GM12891 (cell line): ENCODE data around the gene DKC1.

Experiments
- PAX5 ChIP-seq: IDR thresholded peaks from 2 replicates; pipeline ENCODE4 v1.6.1; 2011; ENCODE audit warnings: low read length, moderate library complexity, mild to moderate bottlenecking; ENCODE audit not compliant: insufficient read depth, severe bottlenecking
- POLR2A ChIP-seq: IDR thresholded peaks from 2 replicates; pipeline ENCODE4 v1.6.1; 2011; ENCODE audit warnings: low read depth, low read length, control low read depth
- POLR2AphosphoS5 ChIP-seq: IDR thresholded peaks from 2 replicates; pipeline ENCODE4 v1.6.1; 2011; ENCODE audit warnings: low read depth, low read length, control low read depth
- POU2F2 ChIP-seq: IDR thresholded peaks from 2 replicates; pipeline ENCODE4 v1.6.1; 2011; ENCODE audit warnings: low read depth, mild to moderate bottlenecking, control low read depth, low read length, moderate library complexity
- SPI1 ChIP-seq: IDR thresholded peaks from 2 replicates; pipeline ENCODE4 v1.6.1; 2011; ENCODE audit warnings: low read depth, low read length, control low read depth
- TAF1 ChIP-seq: IDR thresholded peaks from 2 replicates; pipeline ENCODE4 v1.6.1; 2011; ENCODE audit warnings: low read depth, low read length, control low read depth

DNA sequence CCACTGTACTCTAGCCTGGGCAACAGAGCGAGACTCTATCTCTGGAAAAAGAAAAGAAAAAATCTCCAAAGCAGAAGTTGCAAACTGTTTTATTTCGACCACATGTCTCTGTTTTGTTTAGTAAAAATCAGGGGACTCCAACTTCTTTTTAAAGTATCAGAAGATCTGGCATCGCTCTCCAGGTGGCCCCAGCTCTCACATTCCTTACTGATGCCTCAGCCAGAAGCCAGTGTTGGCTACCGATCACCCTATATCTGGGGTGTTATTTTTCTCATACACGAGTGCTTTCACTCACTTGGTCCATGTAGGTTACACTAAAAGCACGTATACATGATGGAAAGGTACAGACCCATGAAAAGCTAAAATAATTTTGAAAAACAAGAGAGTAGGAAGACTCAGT lies 34.3 kb downstream of the DKC1 start:
- TF ChIP-seq POLR2AphosphoS5, result no peak
- TF ChIP-seq POLR2A, result no peak
- no peak for TF ChIP-seq TAF1
- TF ChIP-seq SPI1, result no peak
- no peak for TF ChIP-seq PAX5
- TF ChIP-seq POU2F2, result no peak
